ENCODE results near the gene UNC5B. TPM values are rescaled to one million over a fixed set of nuclear protein-coding genes. Genes with fewer than 3 reads are reported as not detected.

The UNC5B gene
- total and polyA plus RNA-seq, 2 donors (not counting 1 experiment from before 2014, with no cell fraction given), result 2.5 to 60.8 TPM

- no peak overlapping the region for H3K4me3 ChIP-seq (replicated peaks in 1 of 4; ENCODE audit: control extremely low read depth in 1 of 4, insufficient read depth in 1 of 4, low read depth in 3 of 4, low read length in 4 of 4)
- no peaks in the 10 kb centered on the region for H3K4me1 ChIP-seq (ENCODE audit: control insufficient read depth, extremely low read depth, insufficient read depth, low read length)
- H3K4me2 ChIP-seq (ENCODE audit: extremely low read depth, insufficient read depth, low read length), result no peak overlapping the region
- no peak for DNase-seq (ENCODE audit: low read depth in 2 of 2)
- H3K27me3 ChIP-seq (ENCODE audit: control insufficient read depth, insufficient read depth, low read length), result no peaks in the 10 kb centered on the region
- H3K9ac ChIP-seq (ENCODE audit: insufficient read depth, low read length), result no peak overlapping the region
- no peaks in the 10 kb centered on the region for H3K9me3 ChIP-seq (ENCODE audit: control insufficient read depth, insufficient read depth, low read depth, low read length)
- TF ChIP-seq EZH2 (IDR thresholded peaks at IDR 0.05; ENCODE audit: low read length, missing control alignments) (no peak), CTCF (conservative IDR thresholded peaks at IDR 0.05 in 1 of 2, IDR thresholded peaks at IDR 0.05 in 1 of 2; ENCODE audit: low read depth in 1 of 2, low read length in 2 of 2) (no peak)
- no peak overlapping the region for H3K27ac ChIP-seq (ENCODE audit: insufficient read depth, low read length)
- H2AFZ ChIP-seq (ENCODE audit: low read length), result no peak overlapping the region
- no peaks in the 10 kb centered on the region for H3K79me2 ChIP-seq (ENCODE audit: control insufficient read depth, insufficient read depth, low read length)
- no peaks in the 10 kb centered on the region for H4K20me1 ChIP-seq (ENCODE audit: control insufficient read depth, extremely low read depth, insufficient read depth, low read length)
- no peaks in the 10 kb centered on the region for H3K36me3 ChIP-seq (ENCODE audit: control insufficient read depth, insufficient read depth, low read length)
These were observed 80.5 kb downstream of the UNC5B start for GRCh38 chr10:71292624-71293445.

DNA sequence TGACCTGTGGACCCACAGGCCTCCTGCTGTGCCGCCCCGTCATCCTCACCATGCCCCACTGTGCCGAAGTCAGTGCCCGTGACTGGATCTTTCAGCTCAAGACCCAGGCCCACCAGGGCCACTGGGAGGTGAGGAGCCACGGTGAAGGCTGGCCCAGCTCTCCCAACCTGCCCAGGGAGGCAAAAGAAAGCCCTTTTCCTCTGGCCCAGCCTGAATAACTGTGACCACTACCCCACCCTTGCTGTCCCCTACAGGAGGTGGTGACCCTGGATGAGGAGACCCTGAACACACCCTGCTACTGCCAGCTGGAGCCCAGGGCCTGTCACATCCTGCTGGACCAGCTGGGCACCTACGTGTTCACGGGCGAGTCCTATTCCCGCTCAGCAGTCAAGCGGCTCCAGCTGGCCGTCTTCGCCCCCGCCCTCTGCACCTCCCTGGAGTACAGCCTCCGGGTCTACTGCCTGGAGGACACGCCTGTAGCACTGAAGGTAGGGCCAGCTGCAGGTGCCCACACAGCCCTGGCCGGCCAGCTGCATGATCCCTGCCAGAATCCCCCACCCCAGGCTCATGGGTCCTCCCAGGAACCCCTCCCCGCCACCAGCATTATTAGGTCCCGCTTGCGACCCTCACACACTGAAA is 81.2 kb downstream of the UNC5B start:
- Histone ChIP-seq H2AFZ (ENCODE audit: low read length) (no peak overlapping the region), H3K9ac (ENCODE audit: insufficient read depth, low read length) (no peak overlapping the region), H3K27me3 (ENCODE audit: control insufficient read depth, insufficient read depth, low read length) (no peaks in the 10 kb centered on the region), H3K4me3 (replicated peaks in 1 of 4; ENCODE audit: control extremely low read depth in 1 of 4, insufficient read depth in 1 of 4, low read depth in 3 of 4, low read length in 4 of 4) (no peak overlapping the region), H3K27ac (ENCODE audit: insufficient read depth, low read length) (no peak overlapping the region), H4K20me1 (ENCODE audit: control insufficient read depth, extremely low read depth, insufficient read depth, low read length) (no peaks in the 10 kb centered on the region), H3K36me3 (ENCODE audit: control insufficient read depth, insufficient read depth, low read length) (no peaks in the 10 kb centered on the region), H3K4me2 (ENCODE audit: extremely low read depth, insufficient read depth, low read length) (no peak overlapping the region), H3K9me3 (ENCODE audit: control insufficient read depth, insufficient read depth, low read depth, low read length) (no peaks in the 10 kb centered on the region), H3K4me1 (ENCODE audit: control insufficient read depth, extremely low read depth, insufficient read depth, low read length) (no peaks in the 10 kb centered on the region), H3K79me2 (ENCODE audit: control insufficient read depth, insufficient read depth, low read length) (no peaks in the 10 kb centered on the region)
- TF ChIP-seq CTCF (conservative IDR thresholded peaks at IDR 0.05 in 1 of 2, IDR thresholded peaks at IDR 0.05 in 1 of 2; ENCODE audit: low read depth in 1 of 2, low read length in 2 of 2) (no peak), EZH2 (IDR thresholded peaks at IDR 0.05; ENCODE audit: low read length, missing control alignments) (no peak)
- DNase-seq (ENCODE audit: low read depth in 2 of 2), result no peak

- Histone ChIP-seq H3K27ac (ENCODE audit: insufficient read depth, low read length) (no peak overlapping the region), H3K4me1 (ENCODE audit: control insufficient read depth, extremely low read depth, insufficient read depth, low read length) (no peaks in the 10 kb centered on the region), H3K4me3 (replicated peaks in 1 of 4; ENCODE audit: control extremely low read depth in 1 of 4, insufficient read depth in 1 of 4, low read depth in 3 of 4, low read length in 4 of 4) (no peak overlapping the region), H3K27me3 (ENCODE audit: control insufficient read depth, insufficient read depth, low read length) (no peaks in the 10 kb centered on the region), H3K9me3 (ENCODE audit: control insufficient read depth, insufficient read depth, low read depth, low read length) (no peaks in the 10 kb centered on the region), H3K79me2 (ENCODE audit: control insufficient read depth, insufficient read depth, low read length) (no peaks in the 10 kb centered on the region), H3K36me3 (ENCODE audit: control insufficient read depth, insufficient read depth, low read length) (no peaks in the 10 kb centered on the region), H2AFZ (ENCODE audit: low read length) (no peak overlapping the region), H3K4me2 (ENCODE audit: extremely low read depth, insufficient read depth, low read length) (no peak overlapping the region), H3K9ac (ENCODE audit: insufficient read depth, low read length) (no peak overlapping the region), H4K20me1 (ENCODE audit: control insufficient read depth, extremely low read depth, insufficient read depth, low read length) (no peaks in the 10 kb centered on the region)
- no peak for DNase-seq (ENCODE audit: low read depth in 2 of 2)
- TF ChIP-seq CTCF (conservative IDR thresholded peaks at IDR 0.05 in 1 of 2, IDR thresholded peaks at IDR 0.05 in 1 of 2; ENCODE audit: low read depth in 1 of 2, low read length in 2 of 2) (no peak), EZH2 (IDR thresholded peaks at IDR 0.05; ENCODE audit: low read length, missing control alignments) (no peak)
These were observed 81.8 kb downstream of the UNC5B start for GRCh38 chr10:71294091-71294561.

Measured in fibroblast of lung (primary cell).